ENCODE results near the gene HOGA1.

DNA sequence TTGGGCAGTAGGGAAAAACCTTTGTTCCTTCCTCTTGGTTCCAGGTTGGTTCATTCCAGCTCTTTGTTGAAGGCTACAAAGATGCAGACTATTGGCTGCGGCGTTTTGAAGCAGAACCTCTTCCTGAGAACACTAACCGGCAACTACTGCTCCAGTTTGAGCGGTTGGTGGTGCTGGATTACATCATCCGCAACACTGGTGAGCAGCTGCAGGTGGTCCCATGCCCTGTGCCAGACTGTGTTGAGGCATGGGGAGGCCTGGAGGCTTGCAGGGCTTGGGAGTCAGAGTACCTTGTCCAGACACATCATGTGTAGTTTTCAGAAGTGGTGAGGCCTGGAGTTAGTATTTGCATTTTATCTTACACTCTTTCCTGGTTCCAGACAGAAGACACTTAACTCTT, 72.6 kb downstream of the HOGA1 start:
- TF ChIP-seq EZH2 (IDR thresholded peaks at IDR 0.05; ENCODE audit: borderline replicate concordance, low read depth, low read length, severe bottlenecking) (no peak), POLR2AphosphoS5 (IDR thresholded peaks at IDR 0.05; ENCODE audit: insufficient read depth, low read depth, low read length) (no peak), GATA2 (IDR thresholded peaks at IDR 0.05; ENCODE audit: insufficient read depth, insufficient read length, low read depth, low read length) (no peak), MYC (IDR thresholded peaks at IDR 0.05; ENCODE audit: low read depth, low read length) (no peak), JUN (IDR thresholded peaks at IDR 0.05; ENCODE audit: borderline replicate concordance, insufficient read depth, insufficient read length, low read depth) (no peak), POLR2A (IDR thresholded peaks at IDR 0.05; ENCODE audit: low read depth, low read length) (no peak)
- TF ChIP-seq, protein P1, sequence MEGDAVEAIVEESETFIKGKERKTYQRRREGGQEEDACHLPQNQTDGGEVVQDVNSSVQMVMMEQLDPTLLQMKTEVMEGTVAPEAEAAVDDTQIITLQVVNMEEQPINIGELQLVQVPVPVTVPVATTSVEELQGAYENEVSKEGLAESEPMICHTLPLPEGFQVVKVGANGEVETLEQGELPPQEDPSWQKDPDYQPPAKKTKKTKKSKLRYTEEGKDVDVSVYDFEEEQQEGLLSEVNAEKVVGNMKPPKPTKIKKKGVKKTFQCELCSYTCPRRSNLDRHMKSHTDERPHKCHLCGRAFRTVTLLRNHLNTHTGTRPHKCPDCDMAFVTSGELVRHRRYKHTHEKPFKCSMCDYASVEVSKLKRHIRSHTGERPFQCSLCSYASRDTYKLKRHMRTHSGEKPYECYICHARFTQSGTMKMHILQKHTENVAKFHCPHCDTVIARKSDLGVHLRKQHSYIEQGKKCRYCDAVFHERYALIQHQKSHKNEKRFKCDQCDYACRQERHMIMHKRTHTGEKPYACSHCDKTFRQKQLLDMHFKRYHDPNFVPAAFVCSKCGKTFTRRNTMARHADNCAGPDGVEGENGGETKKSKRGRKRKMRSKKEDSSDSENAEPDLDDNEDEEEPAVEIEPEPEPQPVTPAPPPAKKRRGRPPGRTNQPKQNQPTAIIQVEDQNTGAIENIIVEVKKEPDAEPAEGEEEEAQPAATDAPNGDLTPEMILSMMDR (IDR thresholded peaks at IDR 0.05; ENCODE audit: extremely low read depth in 1 of 2, insufficient read depth in 1 of 2, low read depth in 1 of 2, low read length in 2 of 2) = no peak
- TF ChIP-seq, protein P2, sequence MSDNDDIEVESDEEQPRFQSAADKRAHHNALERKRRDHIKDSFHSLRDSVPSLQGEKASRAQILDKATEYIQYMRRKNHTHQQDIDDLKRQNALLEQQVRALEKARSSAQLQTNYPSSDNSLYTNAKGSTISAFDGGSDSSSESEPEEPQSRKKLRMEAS (IDR thresholded peaks at IDR 0.05; ENCODE audit: insufficient read depth, insufficient read length) = no peak
